IMR-90 (cell line): ENCODE results near the gene DNAJC7. TPM values are rescaled to one million over a fixed set of nuclear protein-coding genes. Genes with fewer than 3 reads are reported as not detected.

Experiments used
- ATAC-seq: fragments of 200-7000 bp; cut with Tn5 transposase; 2 replicates; pipeline ENCODE4 v1.9.1; 2020; ENCODE audit warnings: low read depth, mild to moderate bottlenecking, moderate library complexity
- BruUV-seq: library from RNA; stranded (reverse); fragments of 400-500 nt; replicated peaks from 2 replicates; lab custom pipeline; 2021; lab: Mats Ljungman, UMichigan
- CTCF ChIA-PET: fragments of 300-600 bp; formaldehyde crosslinking; extraction: SDS; loops from one replicate; lab custom pipeline; 2021; ENCODE audit warnings: antibody characterized with exemption; lab: Yijun Ruan, JAX
- POLR2A ChIA-PET: fragments of 300-600 bp; sonication (Branson Sonifier 250); formaldehyde crosslinking; loops from one replicate; lab custom pipeline; 2022; ENCODE audit warnings: antibody characterized with exemption; ENCODE audit not compliant: unreplicated experiment; lab: Charles Lee
- DNase-seq: peaks from one replicate; pipeline ENCODE4 v3.0.0; 2013
- H2AFZ ChIP-seq: replicated peaks from 2 replicates; pipeline ENCODE3; 2013; ENCODE audit warnings: low read length, mild to moderate bottlenecking; ENCODE audit not compliant: poor library complexity
- H2AK5ac ChIP-seq: 2 replicates; pipeline ENCODE4 v1.6.1; 2013; ENCODE audit warnings: low read depth, low read length, inconsistent platforms
- H2AK9ac ChIP-seq: replicated peaks from 2 replicates; pipeline ENCODE3; 2013; ENCODE audit warnings: mild to moderate bottlenecking, low read depth, low read length, moderate library complexity; ENCODE audit not compliant: poor library complexity
- H2BK120ac ChIP-seq: 2 replicates; pipeline ENCODE4 v1.6.1; 2013; ENCODE audit warnings: low read depth, low read length, inconsistent platforms
- H2BK15ac ChIP-seq: 3 replicates; pipeline ENCODE4 v1.6.1; 2013; ENCODE audit warnings: low read depth, low read length, inconsistent platforms
- H2BK20ac ChIP-seq: 2 replicates; pipeline ENCODE4 v1.6.1; 2013; ENCODE audit warnings: low read depth, mild to moderate bottlenecking, inconsistent platforms, low read length, moderate library complexity
- H2BK5ac ChIP-seq: 2 replicates; pipeline ENCODE4 v1.6.1; 2013; ENCODE audit warnings: mild to moderate bottlenecking, low read depth, low read length, inconsistent platforms; ENCODE audit not compliant: poor library complexity, severe bottlenecking
- H3K14ac ChIP-seq: replicated peaks from 2 replicates; pipeline ENCODE4 v1.6.1; 2013; ENCODE audit warnings: low read depth, low read length, inconsistent platforms
- H3K18ac ChIP-seq: 2 replicates; pipeline ENCODE4 v1.6.1; 2013; ENCODE audit warnings: low read depth, low read length, control low read depth
- H3K23ac ChIP-seq: 2 replicates; pipeline ENCODE4 v1.6.1; 2013; ENCODE audit warnings: low read depth, low read length, inconsistent platforms
- H3K27ac ChIP-seq: 2 replicates; pipeline ENCODE4 v1.5.1; 2013; ENCODE audit warnings: mild to moderate bottlenecking, control low read depth, low read length; ENCODE audit not compliant: insufficient read depth
- H3K27me3 ChIP-seq: 2 replicates; pipeline ENCODE4 v1.6.1; 2013; ENCODE audit warnings: low read length; ENCODE audit not compliant: control insufficient read depth, insufficient read depth
- H3K36me3 ChIP-seq: 2 replicates; pipeline ENCODE4 v1.6.1; 2013; ENCODE audit warnings: low read length, mixed read lengths; ENCODE audit not compliant: control insufficient read depth, insufficient read depth
- H3K4ac ChIP-seq: 2 replicates; pipeline ENCODE4 v1.6.1; 2013; ENCODE audit warnings: low read depth, low read length, inconsistent platforms
- H3K4me1 ChIP-seq: 2 replicates; pipeline ENCODE4 v1.6.1; 2013; ENCODE audit warnings: low read length, mixed read lengths; ENCODE audit not compliant: control insufficient read depth, insufficient read depth
- H3K4me2 ChIP-seq: 2 replicates; pipeline ENCODE4 v1.6.1; 2013; ENCODE audit warnings: low read depth, mild to moderate bottlenecking, control low read depth, low read length, moderate library complexity
- H3K4me3 ChIP-seq: 2 replicates; pipeline ENCODE4 v1.5.1; 2013; ENCODE audit warnings: low read depth, mild to moderate bottlenecking, control low read depth, low read length, moderate library complexity; ENCODE audit not compliant: insufficient read depth
- H3K56ac ChIP-seq: 2 replicates; pipeline ENCODE4 v1.6.1; 2013; ENCODE audit warnings: low read length, inconsistent platforms; ENCODE audit not compliant: insufficient read depth; ENCODE audit errors: extremely low read depth
- H3K79me1 ChIP-seq, 2 experiments: 2 replicates each; pipeline ENCODE4 v1.6.1; 2013; ENCODE audit warnings: low read length in 2 of 2, inconsistent platforms in 1 of 2, low read depth in 1 of 2
- H3K9ac ChIP-seq: 2 replicates; pipeline ENCODE4 v1.6.1; 2013; ENCODE audit warnings: low read depth, low read length, control low read depth
- H3K9me1 ChIP-seq: 2 replicates; pipeline ENCODE4 v1.6.1; 2013; ENCODE audit warnings: low read length, inconsistent platforms; ENCODE audit not compliant: insufficient read depth
- H3K9me3 ChIP-seq: 2 replicates; pipeline ENCODE4 v1.6.1; 2013; ENCODE audit warnings: low read length; ENCODE audit not compliant: control insufficient read depth, insufficient read depth
- H4K20me1 ChIP-seq: 2 replicates; pipeline ENCODE4 v1.6.1; 2013; ENCODE audit warnings: low read length, inconsistent platforms; ENCODE audit not compliant: insufficient read depth
- H4K5ac ChIP-seq: 2 replicates; pipeline ENCODE4 v1.6.1; 2013; ENCODE audit warnings: mild to moderate bottlenecking, low read depth, low read length, control low read depth
- H4K8ac ChIP-seq, 2 experiments: 2 replicates each; pipeline ENCODE4 v1.6.1; 2013; ENCODE audit warnings: low read depth in 2 of 2, low read length in 2 of 2, control low read depth in 1 of 2, inconsistent platforms in 1 of 2
- H4K91ac ChIP-seq: 2 replicates; pipeline ENCODE4 v1.6.1; 2013; ENCODE audit warnings: low read depth, low read length, inconsistent platforms; ENCODE audit not compliant: insufficient read depth
- CEBPB ChIP-seq: IDR thresholded peaks from 2 replicates; pipeline ENCODE4 v1.6.1; 2012; ENCODE audit warnings: low read depth, low read length, improper control_type of control experiment
- CHD1 ChIP-seq: IDR thresholded peaks from 2 replicates; pipeline ENCODE4 v1.6.1; 2012; ENCODE audit warnings: low read depth, low read length, improper control_type of control experiment
- CTCF ChIP-seq: conservative IDR thresholded peaks from 2 replicates; pipeline ENCODE4 v1.5.1; 2012; ENCODE audit warnings: mild to moderate bottlenecking, low read depth, low read length, improper control_type of control experiment
- ELK1 ChIP-seq: fragments of 150-350 bp; IDR thresholded peaks from 2 replicates; pipeline ENCODE4 v1.6.1; 2016; ENCODE audit warnings: low read depth, mild to moderate bottlenecking, low read length, moderate library complexity, borderline replicate concordance
- FOS ChIP-seq: fragments of 150-350 bp; IDR thresholded peaks from 2 replicates; pipeline ENCODE4 v1.6.1; 2016; ENCODE audit warnings: low read depth, low read length
- MAFK ChIP-seq: IDR thresholded peaks from 2 replicates; pipeline ENCODE4 v1.6.1; 2012; ENCODE audit warnings: low read depth, low read length, improper control_type of control experiment
- MAZ ChIP-seq: IDR thresholded peaks from 2 replicates; pipeline ENCODE4 v1.6.1; 2012; ENCODE audit warnings: low read depth, mild to moderate bottlenecking, low read length, improper control_type of control experiment, moderate library complexity, borderline replicate concordance
- MXI1 ChIP-seq: IDR thresholded peaks from 2 replicates; pipeline ENCODE4 v1.6.1; 2012; ENCODE audit warnings: low read depth, mild to moderate bottlenecking, low read length, moderate library complexity, borderline replicate concordance
- NFE2L2 ChIP-seq: fragments of 150-350 bp; IDR thresholded peaks from 2 replicates; pipeline ENCODE4 v1.6.1; 2016; ENCODE audit warnings: low read depth, mild to moderate bottlenecking, low read length
- POLR2A ChIP-seq: IDR thresholded peaks from 2 replicates; pipeline ENCODE4 v1.6.1; 2012; ENCODE audit warnings: mild to moderate bottlenecking, low read depth, low read length
- RAD21 ChIP-seq: IDR thresholded peaks from 2 replicates; pipeline ENCODE4 v1.6.1; 2012; ENCODE audit warnings: low read length, improper control_type of control experiment
- RCOR1 ChIP-seq: IDR thresholded peaks from 2 replicates; pipeline ENCODE4 v1.6.1; 2012; ENCODE audit warnings: mild to moderate bottlenecking, low read length, improper control_type of control experiment; ENCODE audit not compliant: insufficient replicate concordance
- RFX5 ChIP-seq: IDR thresholded peaks from 2 replicates; pipeline ENCODE4 v1.8.0; 2012; ENCODE audit warnings: low read depth, mild to moderate bottlenecking, low read length, moderate library complexity
- SMC3 ChIP-seq: fragments of 150-350 bp; IDR thresholded peaks from 2 replicates; pipeline ENCODE4 v1.6.1; 2016; ENCODE audit warnings: low read depth, mild to moderate bottlenecking, antibody characterized with exemption, low read length, moderate library complexity
- USF2 ChIP-seq: fragments of 150-350 bp; IDR thresholded peaks from 2 replicates; pipeline ENCODE4 v1.6.1; 2017; ENCODE audit warnings: mild to moderate bottlenecking, antibody characterized with exemption, low read length, low read depth
- WGBS, 2 experiments: methylation state at CpG; one replicate each; pipeline versions ENCODE4 v1.1.5 to v1.1.7; 2013; ENCODE audit warnings: missing lambda C conversion rate in 2 of 2; ENCODE audit not compliant: insufficient read length in 1 of 2; ENCODE audit errors: extremely low coverage in 2 of 2; 5-methylcytosine and 5-hydroxymethylcytosine counted together
- dilution Hi-C: fragments of 300-500 bp; cut with HindIII; formaldehyde crosslinking; loops from one replicate; pipeline ENCODE4 v1.14.3; 2018; ENCODE audit warnings: low sequenced_read_pairs; ENCODE audit not compliant: unreplicated experiment
- in situ Hi-C: fragments of 300-500 bp; cut with MboI; formaldehyde crosslinking; loops from 3 replicates; pipeline ENCODE4 v1.14.3; 2019; ENCODE audit warnings: low sequenced_read_pairs, inconsistent platforms, mixed read lengths
- intact Hi-C: fragments of 100-400 bp; cut with micrococcal nuclease; formaldehyde crosslinking; loops from 2 replicates; pipeline ENCODE4 v1.10.0; 2022
- polyA plus RNA-seq, 3 experiments: library from polyadenylated mRNA; depleted of rRNA; stranded (reverse); fragments of >200 nt; gene quantifications; 2 replicates each; pipeline ENCODE4 v1.2.3, GENCODE V29; 2012; ENCODE audit warnings: low replicate concordance in 1 of 3
- total RNA-seq: library from RNA; depleted of rRNA; stranded (reverse); fragments of >200 nt; gene quantifications from 2 replicates; pipeline ENCODE4 v1.2.3, GENCODE V29; 2012

DNAJC7 gene
- total and polyA plus RNA-seq, 2 of the 4 experiments (the other 2 are of a cell fraction): 49.3 to 71.7 TPM

- TF ChIP-seq SMC3 (no peak), MAFK (no peak), NFE2L2 (no peak), RFX5 (no peak), POLR2A (no peak), CTCF (no peak), USF2 (no peak), RCOR1 (no peak), MAZ (no peak), RAD21 (no peak), FOS (no peak), CEBPB (no peak), MXI1 (no peak), CHD1 (no peak), ELK1 (no peak)
- POLR2A ChIA-PET: no interaction called here
- no peak for ATAC-seq
- H3K9me1 ChIP-seq: peaks cover 5% of the 10 kb centered on the region; the same call in 1 of the 2 replicates
- no CpG with 5 or more reads among the region's 5 CpGs for WGBS, 2 experiments
- DNase-seq: no peak
- H2BK20ac ChIP-seq: no peak overlapping the region
- H2BK5ac ChIP-seq: no peak overlapping the region
- H3K18ac ChIP-seq: no peak overlapping the region
- H4K20me1 ChIP-seq: peaks cover 48% of the 10 kb centered on the region
- no peak overlapping the region for H3K9ac ChIP-seq
- no peak overlapping the region for H3K56ac ChIP-seq
- dilution Hi-C loops (no loop called here), intact Hi-C loops (no loop called here), in situ Hi-C loops (no loop called here)
- no peak overlapping the region for H3K4me3 ChIP-seq
- no peaks in the 10 kb centered on the region for H3K27me3 ChIP-seq
- peaks cover 69% of the 10 kb centered on the region for H3K36me3 ChIP-seq
- H3K9me3 ChIP-seq: no peaks in the 10 kb centered on the region
- peaks cover 20 to 62% of the 10 kb centered on the region in 2 experiments for H3K79me1 ChIP-seq
- no peak overlapping the region for H3K4ac ChIP-seq
- H2AK9ac ChIP-seq: no peak overlapping the region
- no peak overlapping the region for H4K8ac ChIP-seq
- H4K91ac ChIP-seq: no peak overlapping the region
- H3K27ac ChIP-seq: no peak overlapping the region
- no peak overlapping the region for H3K4me2 ChIP-seq
- BruUV-seq: no TSS peak
- no peak overlapping the region for H3K23ac ChIP-seq
- H3K4me1 ChIP-seq: no peaks in the 10 kb centered on the region; the same call in 1 of the 2 replicates
- no peak overlapping the region for H2AK5ac ChIP-seq
- no peak overlapping the region for H2AFZ ChIP-seq
- no peak overlapping the region for H2BK120ac ChIP-seq
- H4K5ac ChIP-seq: no peak overlapping the region
- CTCF ChIA-PET: no interaction called here
- no peak overlapping the region for H2BK15ac ChIP-seq
- no peak overlapping the region for H3K14ac ChIP-seq
Measured at GRCh38 chr17:41974658-41975057, 42.6 kb downstream of the DNAJC7 start.
